ENCODE data around the gene DLGAP1. TPM values are rescaled to one million over a fixed set of nuclear protein-coding genes. Genes with fewer than 3 reads are reported as not detected.
A peak's percentile ranks its signal among the peaks of the same experiment; 100 is the strongest.

DLGAP1 gene
- total and polyA plus RNA-seq, 2 of the 13 experiments (the other 11 are each of a cell fraction or from before 2014, with no cell fraction given): 0.01 TPM; not detected in 1

DNA sequence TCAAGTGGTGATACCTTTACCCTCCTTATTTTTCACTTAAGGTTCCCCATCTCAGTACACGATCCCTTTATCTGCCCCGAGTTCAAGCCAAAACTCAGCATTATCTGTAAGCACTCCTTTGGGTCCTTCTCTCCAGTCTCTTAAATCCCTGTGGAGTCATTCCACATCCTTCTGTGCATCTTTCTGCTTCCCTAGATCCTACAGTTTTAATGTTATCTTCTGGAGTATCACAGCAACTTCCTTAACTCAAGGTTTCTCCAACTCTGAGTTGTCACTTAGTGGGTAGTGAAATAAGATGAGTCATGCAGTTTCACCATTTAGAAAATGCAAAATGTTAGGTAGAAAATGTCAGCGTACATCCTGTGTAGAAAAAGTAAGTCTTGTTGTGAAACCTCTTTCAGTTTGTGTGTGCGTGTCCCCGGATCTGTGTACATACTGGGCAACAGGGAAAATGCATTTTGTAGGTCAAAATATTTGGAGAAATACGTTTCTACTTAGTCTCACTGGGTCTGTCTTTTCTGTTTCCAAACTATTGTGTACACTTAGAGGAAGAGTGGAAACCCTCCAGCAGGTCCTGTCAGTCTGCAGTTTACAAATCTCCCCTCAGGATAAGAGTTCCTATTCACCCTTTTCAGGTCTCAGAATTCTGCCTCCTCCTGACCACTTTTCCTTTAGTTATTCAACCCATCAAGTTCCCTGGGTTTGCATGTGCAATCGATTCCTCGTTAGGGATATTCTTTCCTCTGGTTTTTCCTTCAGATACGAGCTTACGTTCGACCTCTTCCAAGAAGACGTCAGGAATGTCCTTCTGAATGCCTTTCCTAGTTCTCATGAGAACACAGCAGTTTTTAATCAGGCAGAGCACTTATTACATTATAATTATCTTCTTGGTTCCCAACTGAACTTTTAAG lies 850.4 kb downstream of the DLGAP1 start (continued):
- TF ChIP-seq GFI1 (CRISPR knock-in tag; IDR thresholded peaks at IDR 0.05; ENCODE audit: borderline replicate concordance) (no peak), GABPB1 (CRISPR knock-in tag; IDR thresholded peaks at IDR 0.05) (0 out of 2 replicates have a peak, but pooled peaks have one; percentile 38), ADNP (CRISPR knock-in tag; IDR thresholded peaks at IDR 0.05) (no peak), ZEB1 (IDR thresholded peaks at IDR 0.05; ENCODE audit: insufficient replicate concordance, low read depth) (peak; percentile 33), GLI4 (CRISPR knock-in tag; IDR thresholded peaks at IDR 0.05; ENCODE audit: borderline replicate concordance) (no peak), ZC3H4 (CRISPR knock-in tag; IDR thresholded peaks at IDR 0.05; ENCODE audit: borderline replicate concordance) (0 out of 2 replicates have a peak, but pooled peaks have one; percentile 4), SKI (IDR thresholded peaks at IDR 0.05; ENCODE audit: partially characterized antibody) (peak; percentile 21), ARNT2 (CRISPR knock-in tag; IDR thresholded peaks at IDR 0.05; ENCODE audit: low read depth) (no peak), BCL6 (CRISPR knock-in tag; IDR thresholded peaks at IDR 0.05) (peak; percentile 41; the same call in 1 of the 2 replicates), HOXA3 (CRISPR knock-in tag; IDR thresholded peaks at IDR 0.05) (peak; percentile 59; the same call in 1 of the 2 replicates), CREM (IDR thresholded peaks at IDR 0.05) (peak; percentile 60; the same call in 1 of the 2 replicates), CREM (CRISPR knock-in tag; IDR thresholded peaks at IDR 0.05) (no peak), FOXA3 (CRISPR knock-in tag; IDR thresholded peaks at IDR 0.05) (peak; percentile 89), ZNF816 (CRISPR knock-in tag; IDR thresholded peaks at IDR 0.05; ENCODE audit: borderline replicate concordance) (peak; percentile 76), SOX5 (CRISPR knock-in tag; IDR thresholded peaks at IDR 0.05; ENCODE audit: borderline replicate concordance) (peak; percentile 53; the same call in 1 of the 2 replicates), DMAP1 (CRISPR knock-in tag; IDR thresholded peaks at IDR 0.05) (0 out of 2 replicates have a peak, but pooled peaks have one; percentile 35), ZNF232 (CRISPR knock-in tag; IDR thresholded peaks at IDR 0.05; ENCODE audit: borderline replicate concordance) (no peak), FOXP1 (IDR thresholded peaks at IDR 0.05) (no peak), FOXP1 (CRISPR knock-in tag; IDR thresholded peaks at IDR 0.05) (peak; percentile 76), IRF2 (CRISPR knock-in tag; IDR thresholded peaks at IDR 0.05) (peak; percentile 64; the same call in 1 of the 2 replicates), TARDBP (CRISPR knock-in tag; IDR thresholded peaks at IDR 0.05) (peak; percentile 67; the same call in 1 of the 2 replicates), ZNF572 (CRISPR knock-in tag; IDR thresholded peaks at IDR 0.05) (no peak)
- TF ChIP-seq, protein P1, sequence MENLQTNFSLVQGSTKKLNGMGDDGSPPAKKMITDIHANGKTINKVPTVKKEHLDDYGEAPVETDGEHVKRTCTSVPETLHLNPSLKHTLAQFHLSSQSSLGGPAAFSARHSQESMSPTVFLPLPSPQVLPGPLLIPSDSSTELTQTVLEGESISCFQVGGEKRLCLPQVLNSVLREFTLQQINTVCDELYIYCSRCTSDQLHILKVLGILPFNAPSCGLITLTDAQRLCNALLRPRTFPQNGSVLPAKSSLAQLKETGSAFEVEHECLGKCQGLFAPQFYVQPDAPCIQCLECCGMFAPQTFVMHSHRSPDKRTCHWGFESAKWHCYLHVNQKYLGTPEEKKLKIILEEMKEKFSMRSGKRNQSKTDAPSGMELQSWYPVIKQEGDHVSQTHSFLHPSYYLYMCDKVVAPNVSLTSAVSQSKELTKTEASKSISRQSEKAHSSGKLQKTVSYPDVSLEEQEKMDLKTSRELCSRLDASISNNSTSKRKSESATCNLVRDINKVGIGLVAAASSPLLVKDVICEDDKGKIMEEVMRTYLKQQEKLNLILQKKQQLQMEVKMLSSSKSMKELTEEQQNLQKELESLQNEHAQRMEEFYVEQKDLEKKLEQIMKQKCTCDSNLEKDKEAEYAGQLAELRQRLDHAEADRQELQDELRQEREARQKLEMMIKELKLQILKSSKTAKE (CRISPR knock-in tag; IDR thresholded peaks at IDR 0.05; ENCODE audit: borderline replicate concordance): 0 out of 2 replicates have a peak, but pooled peaks have one; percentile 43

Measured in HepG2 (cell line).